CD4-positive, alpha-beta T cell treated with Interferon alpha-2 for 1 hour (primary cell): Measurements from ENCODE around the gene DUSP8.
A peak's percentile ranks its signal among the peaks of the same experiment; 100 is the strongest.

Source experiments
- DNase-seq, 2 donors: peaks; one replicate each; pipeline ENCODE4 v3.0.0-alpha.2; 2020 to 2022

The DUSP8 gene

DNA sequence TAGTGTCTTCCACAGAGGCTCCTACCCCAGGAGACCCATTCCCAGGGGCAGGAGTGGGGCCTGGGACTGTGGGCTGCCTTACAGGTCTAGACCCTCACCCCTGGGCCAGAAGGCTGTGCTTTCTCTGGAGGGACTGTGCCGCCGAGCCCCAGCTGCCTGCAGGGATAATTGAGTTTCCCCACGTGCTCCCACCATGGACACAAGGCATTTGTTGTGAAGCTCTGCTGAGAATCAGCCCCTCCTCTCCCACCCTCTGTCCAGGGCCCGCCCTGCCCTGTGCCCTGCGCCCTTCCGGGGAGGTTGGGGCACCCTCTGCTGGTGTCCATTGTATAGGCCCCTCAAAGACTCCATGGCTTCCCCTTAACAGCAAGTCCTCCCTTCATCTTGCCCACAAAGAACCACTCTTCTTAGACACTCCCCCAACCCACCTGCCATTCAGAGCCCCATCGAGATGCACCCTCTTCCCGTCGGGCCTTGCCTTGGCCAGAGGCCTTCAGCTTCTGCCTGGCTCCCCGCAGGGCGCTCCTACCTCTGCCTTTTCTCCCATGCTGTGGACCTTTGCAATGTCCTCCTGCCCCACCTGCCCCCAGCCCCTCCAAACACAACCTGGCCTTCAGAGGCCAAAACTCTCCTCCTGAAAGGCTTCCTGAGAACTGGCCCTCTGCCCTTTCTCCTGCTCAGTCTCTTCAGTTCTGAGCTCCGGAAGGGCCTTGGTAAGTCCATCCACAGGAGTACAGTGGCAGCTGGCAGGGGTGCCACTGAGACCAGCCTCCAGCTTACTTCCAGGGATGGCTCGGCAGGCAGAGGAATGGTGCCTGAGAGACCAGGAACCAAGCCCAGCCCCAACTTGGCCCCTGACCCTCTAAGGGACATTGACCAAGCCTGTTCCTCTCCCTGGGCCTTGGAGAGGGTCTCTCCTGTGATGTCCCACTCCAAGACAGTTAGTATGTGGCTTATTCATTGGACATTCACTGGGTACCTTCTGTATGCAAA lies 22.4 kb downstream of the DUSP8 start:
- no peak for DNase-seq

DNA sequence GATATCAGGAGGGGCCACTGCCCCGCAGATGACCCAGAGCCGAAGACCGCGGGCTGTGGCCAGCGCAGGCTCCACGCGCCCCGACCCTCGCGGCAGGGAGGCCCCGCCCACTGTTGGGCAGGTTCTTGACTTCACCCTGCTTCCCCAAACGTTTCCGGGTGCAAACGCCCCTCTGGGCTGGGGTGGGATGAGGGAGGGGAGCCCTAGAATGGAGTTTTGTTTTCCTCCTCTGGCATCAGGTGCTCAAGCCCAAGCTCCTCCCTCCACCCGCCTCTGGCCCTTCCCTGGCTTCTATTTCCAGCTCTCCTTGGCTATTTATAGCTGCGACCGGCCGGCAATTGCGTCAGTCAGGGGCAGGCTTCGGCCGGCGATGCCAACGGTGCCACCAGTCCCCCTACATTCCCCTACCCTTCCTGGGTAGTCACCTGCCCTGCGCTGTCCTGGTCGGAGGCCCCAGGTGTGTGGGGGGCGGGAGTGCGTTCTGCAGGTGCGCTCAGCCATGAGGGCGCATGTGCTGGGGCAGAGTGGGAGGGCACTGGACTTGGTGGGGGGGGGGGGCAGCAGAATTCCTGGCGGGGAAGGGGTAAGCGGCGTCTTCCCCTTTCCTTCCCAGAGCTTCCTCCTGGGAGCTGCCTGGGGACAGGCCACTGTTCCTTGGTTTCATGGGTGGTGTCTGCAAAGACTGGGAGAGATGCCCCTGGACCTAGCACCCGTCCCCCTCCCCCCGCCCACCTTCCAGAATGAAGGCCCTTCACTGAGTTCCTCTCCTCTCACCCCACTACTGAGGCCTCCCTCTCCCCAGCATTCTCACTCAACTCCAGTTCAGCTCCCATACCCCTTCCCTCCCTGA lies 23.6 kb downstream of the DUSP8 start:
- DNase-seq: peak in 1 of 2 donors; percentile 19

GRCh38 chr11:1547467-1548098 lies 24.5 kb downstream of the DUSP8 start:
- DNase-seq: no peak

DNA sequence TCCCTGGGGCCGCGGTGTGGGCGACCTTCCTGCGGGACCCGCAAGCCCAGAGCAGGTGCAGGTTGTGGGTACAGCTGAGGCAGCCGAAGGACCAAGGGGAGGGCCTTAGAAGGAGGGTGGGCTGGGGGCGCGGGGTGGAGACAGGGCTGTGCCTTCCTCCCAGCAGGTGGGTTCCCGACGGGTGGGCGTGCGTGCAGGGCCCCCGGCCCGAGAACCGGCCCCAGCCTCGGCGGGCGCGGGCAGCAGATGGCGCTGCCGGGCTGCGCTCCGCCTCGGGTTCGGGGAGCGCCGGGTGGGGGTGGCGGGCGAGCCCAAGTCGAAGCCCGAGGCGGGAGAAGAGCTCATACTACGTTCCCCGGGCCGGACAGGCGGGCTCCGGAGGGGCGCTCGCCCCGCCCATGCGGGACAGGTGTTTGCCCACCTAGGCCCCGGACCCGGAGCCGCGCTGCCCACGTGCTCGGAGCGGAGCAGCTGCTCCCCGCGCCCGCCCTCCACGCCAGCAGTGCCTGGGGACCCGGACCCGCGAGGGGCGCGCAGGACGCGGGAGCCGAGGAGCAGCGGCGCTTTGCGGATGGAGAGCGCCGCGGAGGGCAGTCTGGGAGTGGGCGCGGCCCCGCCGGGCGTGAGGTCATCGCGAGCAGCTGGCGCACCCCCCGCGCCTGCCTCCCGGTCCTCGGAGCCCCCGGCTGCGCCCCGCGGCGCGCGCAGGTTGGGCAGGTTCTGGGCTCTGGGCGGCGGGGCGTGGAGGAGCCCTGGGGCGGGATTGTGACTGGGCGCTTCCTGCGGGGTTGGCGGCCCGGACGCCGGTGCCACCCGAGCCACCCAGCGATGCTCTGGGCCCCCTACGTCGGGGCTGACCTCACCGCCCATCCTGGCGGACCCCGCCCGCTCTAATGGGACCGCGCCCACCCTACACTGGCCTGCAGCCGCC lies 25.3 kb downstream of the DUSP8 start:
- DNase-seq: peak in 1 of 2 donors; percentile 61

- DNase-seq: no peak
Observed at GRCh38 chr11:1546077-1546535, 26.0 kb downstream of the DUSP8 start.

GRCh38 chr11:1545432-1545831 lies 26.6 kb downstream of the DUSP8 start:
- DNase-seq: no peak

DNA sequence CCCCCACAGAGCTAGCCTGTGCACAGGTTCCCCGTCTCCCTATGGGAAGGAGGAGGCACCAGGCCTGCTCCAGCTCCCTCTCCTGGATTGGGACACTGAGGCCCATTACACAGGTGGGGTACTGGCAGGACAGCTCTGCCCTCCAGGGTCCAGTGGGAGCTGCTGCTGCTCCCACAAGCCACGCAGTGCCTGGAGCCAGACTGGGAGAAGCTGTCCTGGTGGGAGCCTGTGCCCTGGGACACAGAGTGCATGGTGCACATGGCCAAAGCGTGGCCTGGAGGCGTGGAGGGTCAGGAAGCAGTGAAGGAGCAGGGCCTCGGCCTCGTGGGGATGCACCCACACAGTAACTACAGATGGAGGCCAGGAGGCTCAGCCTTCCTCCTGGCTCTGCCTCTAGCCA lies 27.5 kb downstream of the DUSP8 start:
- DNase-seq: no peak

DNA sequence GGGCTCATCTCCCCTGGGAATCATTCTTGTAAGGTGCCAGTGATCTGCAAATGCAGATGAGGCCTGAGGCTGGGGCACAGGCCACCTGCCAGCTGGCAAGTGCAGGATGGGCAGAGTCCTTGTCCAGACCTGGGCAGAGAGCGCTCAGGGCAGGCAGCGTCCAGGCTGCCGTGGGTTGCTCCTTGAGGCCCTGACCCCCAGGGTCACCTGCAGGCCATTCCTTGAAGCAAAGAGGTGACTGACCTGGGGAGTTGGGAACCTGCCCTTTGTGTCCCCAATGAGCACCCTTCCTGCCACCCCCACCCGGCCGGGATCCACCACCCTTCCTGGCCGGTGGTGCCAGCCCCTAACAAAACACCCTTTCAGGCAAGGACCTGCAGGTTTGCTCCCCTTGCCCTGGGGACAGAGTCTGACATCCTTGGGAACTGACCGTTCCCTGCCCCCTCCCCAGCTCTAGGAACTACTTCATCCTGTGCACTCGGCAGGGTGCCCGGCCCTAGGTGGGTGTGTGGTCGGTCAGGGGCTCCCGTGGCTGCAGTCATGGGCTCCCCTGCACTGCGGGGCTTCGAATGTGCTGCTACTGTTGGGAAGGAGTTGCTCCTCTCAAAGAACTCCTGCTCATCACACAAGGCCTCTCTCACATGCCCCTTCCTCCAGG lies 28.3 kb downstream of the DUSP8 start:
- DNase-seq: no peak

- no peak for DNase-seq
Observed at GRCh38 chr11:1542267-1542666, 29.8 kb downstream of the DUSP8 start.

- no peak for DNase-seq
Observed at GRCh38 chr11:1541474-1542204, 30.4 kb downstream of the DUSP8 start.

DNA sequence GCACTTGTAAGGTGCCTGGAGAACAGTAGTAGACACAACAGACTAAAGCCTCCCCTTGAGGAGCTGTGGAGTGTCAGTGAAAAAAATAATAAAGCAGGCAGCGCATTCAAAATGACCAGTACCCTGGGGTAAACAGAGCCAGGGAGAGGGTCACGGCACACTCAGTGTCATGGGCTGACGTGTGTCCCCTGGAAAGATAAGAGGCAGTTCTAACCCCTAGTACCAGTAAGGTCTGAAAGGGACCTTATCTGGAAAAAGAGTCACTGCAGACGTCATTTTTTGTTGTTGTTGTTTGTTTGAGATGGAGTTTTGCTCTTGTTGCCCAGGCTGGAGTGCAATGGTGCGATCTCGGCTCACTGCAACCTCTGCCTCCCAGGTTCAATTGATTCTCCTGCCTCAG lies 32.0 kb downstream of the DUSP8 start:
- no peak for DNase-seq

DNA sequence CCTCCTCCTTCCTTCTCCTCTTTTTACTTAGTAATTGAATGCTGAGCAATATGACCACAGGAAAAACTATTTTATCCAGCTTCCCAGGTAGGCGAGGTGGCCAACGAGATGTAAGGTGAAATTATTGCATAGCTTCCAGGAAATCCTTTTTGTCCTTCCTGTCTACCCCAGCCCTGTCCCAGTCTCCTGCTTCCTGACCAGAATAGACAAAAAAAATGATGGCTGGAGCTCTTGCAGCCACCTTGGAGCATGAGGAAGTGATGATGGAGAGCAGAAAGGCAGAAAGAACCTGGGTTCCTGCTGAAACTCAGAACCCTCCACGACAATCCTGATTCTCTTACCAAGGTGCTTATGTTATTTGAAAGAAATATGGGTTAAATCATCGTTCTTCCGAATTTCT lies 33.9 kb downstream of the DUSP8 start:
- no peak for DNase-seq

- no peak for DNase-seq
Observed at GRCh38 chr11:1536065-1536843, 35.8 kb downstream of the DUSP8 start.

DNA sequence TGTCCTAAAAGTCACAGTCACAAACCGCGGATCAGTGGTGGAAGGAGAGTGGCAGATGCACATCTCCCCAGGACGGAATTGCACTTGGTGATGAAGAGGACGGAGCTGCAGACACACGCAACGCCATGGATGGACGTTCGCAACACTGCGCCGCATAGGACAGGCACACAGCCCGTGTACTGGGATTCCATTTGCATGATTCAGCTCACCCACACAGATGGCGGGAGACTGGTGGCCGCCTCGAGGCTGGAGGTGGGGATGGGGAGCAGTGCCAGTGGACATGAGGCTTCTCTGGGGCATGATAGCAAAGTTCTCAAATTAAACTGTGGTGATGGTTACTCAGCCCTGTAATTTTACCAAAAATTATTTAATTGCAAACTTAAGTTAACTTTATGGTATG lies 37.4 kb downstream of the DUSP8 start:
- no peak for DNase-seq

GRCh38 chr11:1534171-1534570 lies 37.9 kb downstream of the DUSP8 start:
- no peak for DNase-seq

DNA sequence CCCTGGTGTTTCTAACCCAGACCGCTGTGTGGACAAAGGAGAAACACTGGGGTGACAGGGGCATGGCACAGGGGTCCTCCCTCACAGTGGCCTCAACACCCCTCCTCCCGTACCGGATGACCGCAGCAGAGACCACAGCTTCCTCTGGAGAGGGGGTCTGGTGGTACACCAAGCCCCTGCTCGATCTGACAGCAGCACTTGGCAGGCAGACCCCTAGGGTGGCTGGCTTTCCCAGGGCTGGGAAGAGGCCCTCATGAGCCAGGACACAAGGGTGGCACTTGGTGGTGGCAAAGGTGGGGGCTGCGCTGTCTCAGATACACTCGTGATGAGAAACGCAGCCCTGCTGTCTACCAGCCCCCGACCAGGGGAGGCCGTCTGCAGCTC lies 38.7 kb downstream of the DUSP8 start:
- no peak for DNase-seq

GRCh38 chr11:1532606-1533341 lies 39.3 kb downstream of the DUSP8 start:
- no peak for DNase-seq

GRCh38 chr11:1532014-1532586 lies 40.0 kb downstream of the DUSP8 start:
- no peak for DNase-seq
